HEK293 (cell line): ENCODE data around the gene FCN1.

Experiments
- PRDM1 ChIP-seq: fragments of 450-650 bp; formaldehyde crosslinking; IDR thresholded peaks from 2 replicates; pipeline ENCODE4; 2016; ENCODE audit warnings: missing biosample characterization, missing genetic modification characterization
- TCF7L2 ChIP-seq: IDR thresholded peaks from 2 replicates; pipeline ENCODE4 v1.6.1; 2011; ENCODE audit warnings: low read depth, mild to moderate bottlenecking, inconsistent platforms, low read length, moderate library complexity, borderline replicate concordance
- YY1 ChIP-seq: fragments of 450-650 bp; formaldehyde crosslinking; IDR thresholded peaks from 2 replicates; pipeline ENCODE4 v1.5.1; 2018; ENCODE audit warnings: missing biosample characterization, missing genetic modification characterization
- ZBTB8A ChIP-seq: fragments of 450-650 bp; formaldehyde crosslinking; IDR thresholded peaks from 2 replicates; pipeline ENCODE4 v1.5.1; 2016; ENCODE audit warnings: missing biosample characterization, missing genetic modification characterization
- ZNF274 ChIP-seq, 2 experiments: fragments of 200-500 bp in 1 of 2; fragments of 450-650 bp in 1 of 2; sonication (Bioruptor generic) in 1 of 2; formaldehyde crosslinking in 1 of 2; IDR thresholded peaks; 2 replicates each; pipeline versions ENCODE4 v1.5.1 to v1.6.1; 2014 to 2016; ENCODE audit warnings: borderline replicate concordance in 1 of 2, inconsistent platforms in 1 of 2, low read length in 1 of 2, missing biosample characterization in 1 of 2, missing genetic modification characterization in 1 of 2
- ZNF280D ChIP-seq: fragments of 450-650 bp; formaldehyde crosslinking; IDR thresholded peaks from 2 replicates; pipeline ENCODE4 v1.5.1; 2016; ENCODE audit warnings: missing biosample characterization, missing genetic modification characterization
- ZNF423 ChIP-seq: fragments of 450-650 bp; formaldehyde crosslinking; IDR thresholded peaks from 2 replicates; pipeline ENCODE4 v1.5.1; 2016; ENCODE audit warnings: missing biosample characterization, missing genetic modification characterization
- ZNF624 ChIP-seq: fragments of 450-650 bp; formaldehyde crosslinking; IDR thresholded peaks from 2 replicates; pipeline ENCODE4 v1.5.1; 2017; ENCODE audit warnings: missing biosample characterization, missing genetic modification characterization
- TF ChIP-seq, protein P1 (sequence below): fragments of 450-650 bp; formaldehyde crosslinking; conservative IDR thresholded peaks from 2 replicates; pipeline ENCODE4 v1.5.1; 2016; ENCODE audit warnings: low read depth, missing biosample characterization, missing genetic modification characterization
- TF ChIP-seq, protein P2 (sequence below): fragments of 450-650 bp; formaldehyde crosslinking; IDR thresholded peaks from 2 replicates; pipeline ENCODE4 v1.5.1; 2016; ENCODE audit warnings: missing biosample characterization, missing genetic modification characterization

DNA sequence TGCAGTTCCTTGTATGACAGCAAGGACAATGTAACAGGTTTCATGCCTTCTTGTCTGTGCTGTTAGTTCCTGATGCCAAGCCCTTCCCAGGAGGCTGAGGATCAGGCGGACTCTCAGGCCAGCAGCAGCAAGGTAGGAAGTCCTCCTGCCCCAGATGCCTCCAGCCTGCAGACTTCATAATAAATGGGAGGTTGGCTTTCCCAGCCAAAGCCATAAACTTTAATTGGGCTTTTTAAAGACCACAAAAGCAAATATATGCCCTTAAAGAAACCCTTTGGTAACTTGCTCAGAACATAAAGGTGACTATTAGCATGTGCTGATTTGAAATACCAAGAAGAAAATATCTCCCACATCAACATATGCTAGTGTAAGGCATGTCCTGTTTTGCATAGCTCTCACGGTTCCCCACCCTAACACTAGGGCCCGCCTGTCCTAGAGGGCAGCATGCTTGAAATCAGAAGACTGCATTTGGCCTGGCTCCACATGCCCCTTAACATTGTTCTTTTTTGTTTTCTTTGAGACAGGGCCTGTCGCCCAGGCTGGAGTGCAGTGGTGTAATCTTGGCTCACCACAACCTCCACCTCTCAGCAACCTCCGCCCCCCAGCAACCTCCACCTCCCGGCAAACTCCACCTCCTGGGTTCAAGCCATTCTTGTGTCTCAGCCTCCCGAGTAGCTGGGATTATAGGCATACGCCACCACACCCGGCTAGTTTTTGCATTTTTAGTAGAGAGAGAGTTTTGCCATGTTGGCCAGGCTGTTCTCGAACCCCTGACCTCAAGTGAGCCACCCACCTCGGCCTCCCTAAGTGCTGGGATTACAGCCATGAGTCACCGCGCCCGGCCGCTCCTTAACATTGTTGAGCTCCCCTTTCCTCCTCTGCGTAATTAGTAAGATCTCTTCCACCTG lies 44.6 kb upstream of the FCN1 start:
- no peak for TF ChIP-seq ZNF280D (tag by site-specific recombination)
- no peak for TF ChIP-seq ZBTB8A (tag by site-specific recombination)
- TF ChIP-seq ZNF423 (tag by site-specific recombination) = no peak; the same call in 1 of the 2 replicates
- TF ChIP-seq ZNF274 (IDR thresholded peaks at IDR 0.05; ENCODE audit: low read length) = no peak
- no peak for TF ChIP-seq ZNF274 (tag by site-specific recombination; IDR thresholded peaks at IDR 0.05; ENCODE audit: borderline replicate concordance)
- no peak for TF ChIP-seq YY1
- TF ChIP-seq, protein P1, sequence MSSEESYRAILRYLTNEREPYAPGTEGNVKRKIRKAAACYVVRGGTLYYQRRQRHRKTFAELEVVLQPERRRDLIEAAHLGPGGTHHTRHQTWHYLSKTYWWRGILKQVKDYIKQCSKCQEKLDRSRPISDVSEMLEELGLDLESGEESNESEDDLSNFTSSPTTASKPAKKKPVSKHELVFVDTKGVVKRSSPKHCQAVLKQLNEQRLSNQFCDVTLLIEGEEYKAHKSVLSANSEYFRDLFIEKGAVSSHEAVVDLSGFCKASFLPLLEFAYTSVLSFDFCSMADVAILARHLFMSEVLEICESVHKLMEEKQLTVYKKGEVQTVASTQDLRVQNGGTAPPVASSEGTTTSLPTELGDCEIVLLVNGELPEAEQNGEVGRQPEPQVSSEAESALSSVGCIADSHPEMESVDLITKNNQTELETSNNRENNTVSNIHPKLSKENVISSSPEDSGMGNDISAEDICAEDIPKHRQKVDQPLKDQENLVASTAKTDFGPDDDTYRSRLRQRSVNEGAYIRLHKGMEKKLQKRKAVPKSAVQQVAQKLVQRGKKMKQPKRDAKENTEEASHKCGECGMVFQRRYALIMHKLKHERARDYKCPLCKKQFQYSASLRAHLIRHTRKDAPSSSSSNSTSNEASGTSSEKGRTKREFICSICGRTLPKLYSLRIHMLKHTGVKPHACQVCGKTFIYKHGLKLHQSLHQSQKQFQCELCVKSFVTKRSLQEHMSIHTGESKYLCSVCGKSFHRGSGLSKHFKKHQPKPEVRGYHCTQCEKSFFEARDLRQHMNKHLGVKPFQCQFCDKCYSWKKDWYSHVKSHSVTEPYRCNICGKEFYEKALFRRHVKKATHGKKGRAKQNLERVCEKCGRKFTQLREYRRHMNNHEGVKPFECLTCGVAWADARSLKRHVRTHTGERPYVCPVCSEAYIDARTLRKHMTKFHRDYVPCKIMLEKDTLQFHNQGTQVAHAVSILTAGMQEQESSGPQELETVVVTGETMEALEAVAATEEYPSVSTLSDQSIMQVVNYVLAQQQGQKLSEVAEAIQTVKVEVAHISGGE = no peak
- TF ChIP-seq ZNF624 = no peak
- no peak for TF ChIP-seq PRDM1 (tag by site-specific recombination)
- TF ChIP-seq, protein P2, sequence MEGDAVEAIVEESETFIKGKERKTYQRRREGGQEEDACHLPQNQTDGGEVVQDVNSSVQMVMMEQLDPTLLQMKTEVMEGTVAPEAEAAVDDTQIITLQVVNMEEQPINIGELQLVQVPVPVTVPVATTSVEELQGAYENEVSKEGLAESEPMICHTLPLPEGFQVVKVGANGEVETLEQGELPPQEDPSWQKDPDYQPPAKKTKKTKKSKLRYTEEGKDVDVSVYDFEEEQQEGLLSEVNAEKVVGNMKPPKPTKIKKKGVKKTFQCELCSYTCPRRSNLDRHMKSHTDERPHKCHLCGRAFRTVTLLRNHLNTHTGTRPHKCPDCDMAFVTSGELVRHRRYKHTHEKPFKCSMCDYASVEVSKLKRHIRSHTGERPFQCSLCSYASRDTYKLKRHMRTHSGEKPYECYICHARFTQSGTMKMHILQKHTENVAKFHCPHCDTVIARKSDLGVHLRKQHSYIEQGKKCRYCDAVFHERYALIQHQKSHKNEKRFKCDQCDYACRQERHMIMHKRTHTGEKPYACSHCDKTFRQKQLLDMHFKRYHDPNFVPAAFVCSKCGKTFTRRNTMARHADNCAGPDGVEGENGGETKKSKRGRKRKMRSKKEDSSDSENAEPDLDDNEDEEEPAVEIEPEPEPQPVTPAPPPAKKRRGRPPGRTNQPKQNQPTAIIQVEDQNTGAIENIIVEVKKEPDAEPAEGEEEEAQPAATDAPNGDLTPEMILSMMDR (tag by site-specific recombination) = 0 out of 2 replicates have a peak, but pooled peaks have one; percentile 7
- no peak for TF ChIP-seq TCF7L2
